ENCODE results near the gene RASAL2.

- TF ChIP-seq POLR2A (IDR thresholded peaks at IDR 0.05) (no peak), CTCF (IDR thresholded peaks at IDR 0.05) (no peak)
Observed at GRCh38 chr1:178323067-178323466, 229.2 kb downstream of the RASAL2 start.

All from adrenal gland (tissue), 5 donors.